ENCODE measurements around the gene DDAH1.
A peak's percentile ranks its signal among the peaks of the same experiment; 100 is the strongest.

DDAH1 gene

DNA sequence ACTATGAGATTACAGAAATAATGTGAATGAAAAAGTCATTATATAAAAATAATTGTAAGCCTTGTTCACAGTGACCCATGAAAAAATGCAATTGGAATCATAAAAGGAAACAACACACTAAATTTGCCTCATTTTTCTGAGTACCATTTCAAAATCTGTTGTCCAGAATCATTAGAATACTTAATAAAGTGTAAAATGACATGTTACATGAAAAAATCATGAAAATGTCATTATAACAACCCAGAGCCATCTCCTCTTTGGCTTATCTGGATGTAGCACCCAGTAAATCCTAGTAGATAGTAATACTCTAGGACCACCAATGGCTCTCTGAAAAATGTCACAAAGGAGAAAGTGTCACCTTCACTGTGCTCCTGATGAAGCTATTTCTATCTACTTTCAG lies 76.5 kb downstream of the DDAH1 start:
- no peak for DNase-seq (ENCODE audit: low read depth)
- H3K9ac ChIP-seq (ENCODE audit: low read length) = no peak overlapping the region

DNA sequence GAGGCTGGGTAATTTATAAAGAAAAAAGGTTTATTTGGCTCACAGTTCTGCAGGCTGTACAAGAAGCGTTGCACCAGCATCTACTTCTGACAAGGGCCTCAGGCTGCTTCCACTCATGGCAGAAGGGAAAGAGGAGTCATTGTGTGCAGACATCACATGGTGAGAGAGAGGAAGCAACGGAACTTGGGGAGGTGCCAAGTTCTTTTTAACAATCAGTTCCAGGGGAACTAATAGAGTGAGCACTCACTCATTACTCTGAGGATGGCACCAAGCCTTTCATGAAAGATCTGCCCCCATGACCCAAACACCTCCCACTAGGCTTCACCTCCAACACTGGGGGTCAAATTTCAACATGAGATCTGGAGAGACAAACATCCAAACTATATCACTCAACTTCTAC lies 77.2 kb downstream of the DDAH1 start:
- no peak overlapping the region for H3K4me3 ChIP-seq (ENCODE audit: low read length)
- H3K36me3 ChIP-seq (ENCODE audit: control insufficient read depth, insufficient read depth, low read length, severe bottlenecking) = peaks cover 18% of the 10 kb centered on the region
- H3K9me3 ChIP-seq (ENCODE audit: control insufficient read depth, low read length) = peaks cover 3% of the 10 kb centered on the region
- no peak for DNase-seq (ENCODE audit: low read depth)
- no peaks in the 10 kb centered on the region for H3K27me3 ChIP-seq (replicated peaks; ENCODE audit: control insufficient read depth, insufficient read depth, low read length)
- no peaks in the 10 kb centered on the region for H3K4me1 ChIP-seq (ENCODE audit: control insufficient read depth, insufficient read depth, low read length)
- H3K9ac ChIP-seq (ENCODE audit: low read length) = no peak overlapping the region

More for the DNA sequence above, 76.5 kb downstream of the DDAH1 start:
- peaks cover 14% of the 10 kb centered on the region for H3K36me3 ChIP-seq (ENCODE audit: control insufficient read depth, insufficient read depth, low read length, severe bottlenecking)
- no peaks in the 10 kb centered on the region for H3K27me3 ChIP-seq (replicated peaks; ENCODE audit: control insufficient read depth, insufficient read depth, low read length)
- H3K4me3 ChIP-seq (ENCODE audit: low read length) = no peak overlapping the region
- no peaks in the 10 kb centered on the region for H3K9me3 ChIP-seq (ENCODE audit: control insufficient read depth, low read length)
- no peaks in the 10 kb centered on the region for H3K4me1 ChIP-seq (ENCODE audit: control insufficient read depth, insufficient read depth, low read length)

DNA sequence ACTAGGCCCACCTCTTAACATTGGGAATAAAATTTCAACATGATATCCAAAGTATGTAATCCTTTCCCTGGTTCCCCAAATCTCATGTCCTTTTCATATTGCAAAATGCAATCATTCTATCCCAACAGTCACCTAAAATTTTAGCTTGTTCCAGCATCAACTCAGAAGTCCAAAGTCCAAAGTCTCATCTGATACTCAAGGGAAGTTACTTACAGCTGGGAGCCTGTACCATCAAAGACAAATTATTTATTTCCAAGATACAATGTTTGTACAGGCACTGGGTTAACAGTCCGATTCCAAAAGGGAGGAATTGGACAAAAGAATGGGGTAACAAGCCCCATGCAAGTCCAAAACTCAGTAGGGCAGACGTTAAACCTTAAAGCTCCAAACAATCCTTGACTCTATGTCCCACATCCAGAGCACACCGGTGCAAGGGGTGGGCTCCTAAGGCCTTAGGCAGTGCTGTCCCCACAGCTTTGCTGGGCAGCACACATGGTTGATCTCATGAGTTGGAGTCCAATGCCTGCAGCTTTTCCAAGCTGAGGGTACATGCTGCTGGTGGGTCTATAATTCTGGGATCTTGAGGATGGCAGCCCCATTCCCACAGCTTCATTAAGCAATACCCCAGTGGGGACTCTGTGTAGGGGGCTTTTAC lies 78.8 kb downstream of the DDAH1 start:
- Histone ChIP-seq H3K36me3 (ENCODE audit: control insufficient read depth, insufficient read depth, low read length, severe bottlenecking) (peaks cover 18% of the 10 kb centered on the region), H3K27me3 (replicated peaks; ENCODE audit: control insufficient read depth, insufficient read depth, low read length) (no peaks in the 10 kb centered on the region), H3K4me1 (ENCODE audit: control insufficient read depth, insufficient read depth, low read length) (no peaks in the 10 kb centered on the region), H3K4me3 (ENCODE audit: low read length) (no peak overlapping the region), H3K9me3 (ENCODE audit: control insufficient read depth, low read length) (peaks cover 11% of the 10 kb centered on the region), H3K9ac (ENCODE audit: low read length) (no peak overlapping the region)
- no peak for DNase-seq (ENCODE audit: low read depth)

DNA sequence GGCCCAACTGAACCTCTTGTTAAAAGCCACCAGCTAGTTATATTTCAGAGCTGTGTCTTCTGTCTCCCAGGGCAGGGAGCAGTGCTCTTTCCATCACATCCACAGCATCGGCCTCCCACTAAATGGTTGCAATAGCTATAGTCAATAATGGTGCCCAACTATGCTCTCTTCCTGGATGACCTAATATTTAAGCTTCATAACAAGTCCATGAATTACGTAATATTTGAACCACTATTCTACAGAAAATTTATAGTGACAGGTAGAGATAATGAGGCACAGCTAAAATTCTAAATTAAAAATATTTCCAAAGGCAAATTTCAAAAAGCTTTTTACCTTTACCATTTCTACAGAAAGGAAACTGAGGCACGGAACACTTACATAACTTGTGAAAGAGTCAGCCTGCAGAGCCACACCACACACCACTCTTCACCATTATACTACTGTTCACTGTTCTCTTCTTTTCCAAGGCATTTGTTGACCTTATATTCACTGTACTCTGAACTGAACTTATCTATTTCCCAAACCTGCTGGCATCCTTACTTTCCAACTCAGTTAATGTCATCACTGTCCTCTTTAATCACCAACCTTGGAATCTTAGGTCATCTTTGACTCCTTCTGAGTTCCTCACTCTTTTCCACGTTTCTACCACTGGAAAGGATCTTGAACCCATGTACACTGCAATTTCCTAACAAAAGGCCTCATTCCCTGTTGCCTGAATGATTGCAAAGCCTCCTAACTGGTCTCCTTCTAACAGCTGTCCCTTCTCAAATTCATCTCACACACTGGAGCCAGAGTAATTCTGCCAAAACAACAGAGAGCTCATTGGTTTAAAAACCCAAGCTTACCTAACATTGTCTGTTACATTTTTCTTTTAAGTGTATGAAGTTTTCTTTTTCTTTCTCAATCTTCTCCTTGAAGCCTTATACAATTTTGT lies 85.5 kb downstream of the DDAH1 start:
- H3K4me3 ChIP-seq (ENCODE audit: low read length) = no peak overlapping the region
- peak; percentile 38 for DNase-seq (ENCODE audit: low read depth)
- no peaks in the 10 kb centered on the region for H3K27me3 ChIP-seq (replicated peaks; ENCODE audit: control insufficient read depth, insufficient read depth, low read length)
- peaks cover 2% of the 10 kb centered on the region for H3K4me1 ChIP-seq (ENCODE audit: control insufficient read depth, insufficient read depth, low read length)
- no peak overlapping the region for H3K9ac ChIP-seq (ENCODE audit: low read length)
- H3K9me3 ChIP-seq (ENCODE audit: control insufficient read depth, low read length) = peaks cover 11% of the 10 kb centered on the region
- peaks cover 6% of the 10 kb centered on the region for H3K36me3 ChIP-seq (ENCODE audit: control insufficient read depth, insufficient read depth, low read length, severe bottlenecking)

DNA sequence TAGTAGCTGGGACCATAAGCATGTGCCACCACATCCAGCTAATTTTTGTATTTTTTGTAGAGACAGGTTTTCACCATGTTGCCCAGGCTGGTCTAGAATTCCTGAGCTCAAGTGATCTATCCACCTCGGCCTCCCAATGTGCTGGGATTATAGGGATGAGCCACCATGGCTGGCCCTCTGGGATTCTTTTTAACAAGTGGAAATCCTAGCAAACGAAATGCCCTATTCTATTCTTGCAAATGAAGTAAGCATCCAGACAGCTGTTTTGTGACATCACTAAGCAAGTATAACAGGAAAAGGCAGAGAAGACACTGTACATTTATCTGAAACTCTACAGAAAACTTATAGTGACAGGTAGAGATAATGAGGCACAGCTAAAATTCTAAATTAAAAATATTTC lies 86.4 kb downstream of the DDAH1 start:
- no peak overlapping the region for H3K4me3 ChIP-seq (ENCODE audit: low read length)
- no peak overlapping the region for H3K9ac ChIP-seq (ENCODE audit: low read length)
- H3K9me3 ChIP-seq (ENCODE audit: control insufficient read depth, low read length) = peaks cover 11% of the 10 kb centered on the region
- no peaks in the 10 kb centered on the region for H3K27me3 ChIP-seq (replicated peaks; ENCODE audit: control insufficient read depth, insufficient read depth, low read length)
- H3K4me1 ChIP-seq (ENCODE audit: control insufficient read depth, insufficient read depth, low read length) = peaks cover 12% of the 10 kb centered on the region
- no peak for DNase-seq (ENCODE audit: low read depth)
- H3K36me3 ChIP-seq (ENCODE audit: control insufficient read depth, insufficient read depth, low read length, severe bottlenecking) = peaks cover 6% of the 10 kb centered on the region

DNA sequence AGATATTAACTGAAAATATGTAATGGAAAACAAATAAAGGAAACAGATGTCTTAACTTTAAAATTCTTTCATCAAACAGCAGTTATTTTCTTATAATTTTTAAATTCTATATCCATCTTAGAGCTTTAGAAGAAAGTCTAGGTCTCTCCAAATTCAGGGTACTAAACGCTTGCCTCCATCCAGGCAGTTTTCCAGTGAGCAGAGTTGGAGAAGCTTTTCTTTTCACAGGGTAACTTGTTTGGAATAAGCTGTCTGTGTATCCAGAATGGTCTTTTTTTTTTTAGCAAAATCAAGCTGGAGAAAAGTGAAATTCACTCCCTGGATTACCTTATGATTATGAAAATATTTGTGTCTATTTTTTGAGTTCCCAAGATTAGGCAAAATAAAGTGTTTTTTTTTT lies 88.6 kb downstream of the DDAH1 start:
- Histone ChIP-seq H3K9ac (ENCODE audit: low read length) (no peak overlapping the region), H3K4me1 (ENCODE audit: control insufficient read depth, insufficient read depth, low read length) (peaks cover 33% of the 10 kb centered on the region), H3K9me3 (ENCODE audit: control insufficient read depth, low read length) (no peaks in the 10 kb centered on the region), H3K4me3 (ENCODE audit: low read length) (no peak overlapping the region), H3K36me3 (ENCODE audit: control insufficient read depth, insufficient read depth, low read length, severe bottlenecking) (peaks cover 3% of the 10 kb centered on the region), H3K27me3 (replicated peaks; ENCODE audit: control insufficient read depth, insufficient read depth, low read length) (no peaks in the 10 kb centered on the region)
- DNase-seq (ENCODE audit: low read depth) = no peak

DNA sequence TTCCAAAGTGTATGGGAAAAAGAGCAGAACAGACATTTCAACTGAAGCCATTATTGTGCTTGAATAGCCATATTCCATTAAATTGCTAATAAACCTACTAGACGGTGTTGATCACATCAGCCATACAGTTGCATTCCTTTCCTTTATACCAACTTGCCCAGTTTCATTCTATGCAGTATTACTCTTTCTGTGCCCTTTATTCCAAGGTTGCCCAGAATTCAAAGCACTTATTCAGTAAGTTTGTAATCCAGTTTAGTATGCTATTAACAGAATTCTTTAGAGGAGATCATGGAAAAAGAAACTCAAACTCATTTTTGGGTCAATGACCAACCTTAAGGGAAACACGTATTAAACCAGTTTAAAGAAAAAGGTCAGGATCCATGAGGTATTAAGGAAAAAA lies 89.5 kb downstream of the DDAH1 start:
- H3K36me3 ChIP-seq (ENCODE audit: control insufficient read depth, insufficient read depth, low read length, severe bottlenecking) = peaks cover 3% of the 10 kb centered on the region
- H3K9ac ChIP-seq (ENCODE audit: low read length) = no peak overlapping the region
- no peak for DNase-seq (ENCODE audit: low read depth)
- no peaks in the 10 kb centered on the region for H3K9me3 ChIP-seq (ENCODE audit: control insufficient read depth, low read length)
- H3K4me1 ChIP-seq (ENCODE audit: control insufficient read depth, insufficient read depth, low read length) = peaks cover 40% of the 10 kb centered on the region
- H3K27me3 ChIP-seq (replicated peaks; ENCODE audit: control insufficient read depth, insufficient read depth, low read length) = no peaks in the 10 kb centered on the region
- H3K4me3 ChIP-seq (ENCODE audit: low read length) = no peak overlapping the region

DNA sequence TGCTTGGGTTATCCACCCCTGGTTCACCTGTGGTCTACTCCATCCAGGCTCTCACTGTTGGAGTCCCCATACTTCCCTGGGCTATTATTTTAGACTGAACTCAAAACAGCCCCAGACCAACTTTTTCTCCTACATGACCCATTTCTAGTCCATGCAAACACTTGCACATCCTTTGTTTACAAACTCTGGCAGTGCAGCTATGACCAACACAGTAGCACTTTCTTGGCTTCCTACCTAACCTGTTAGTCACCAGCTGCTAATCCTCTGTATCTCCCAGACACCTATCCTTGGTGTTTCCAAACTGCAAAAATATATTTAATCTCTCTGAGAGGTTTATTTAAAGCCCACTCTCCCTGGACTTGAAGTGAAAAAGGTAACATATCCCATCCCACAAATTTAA lies 90.8 kb downstream of the DDAH1 start:
- Histone ChIP-seq H3K4me3 (ENCODE audit: low read length) (no peak overlapping the region), H3K9me3 (ENCODE audit: control insufficient read depth, low read length) (no peaks in the 10 kb centered on the region), H3K4me1 (ENCODE audit: control insufficient read depth, insufficient read depth, low read length) (peaks cover 42% of the 10 kb centered on the region), H3K9ac (ENCODE audit: low read length) (no peak overlapping the region), H3K27me3 (replicated peaks; ENCODE audit: control insufficient read depth, insufficient read depth, low read length) (no peaks in the 10 kb centered on the region), H3K36me3 (ENCODE audit: control insufficient read depth, insufficient read depth, low read length, severe bottlenecking) (no peaks in the 10 kb centered on the region)
- DNase-seq (ENCODE audit: low read depth) = peak; percentile 38

DNA sequence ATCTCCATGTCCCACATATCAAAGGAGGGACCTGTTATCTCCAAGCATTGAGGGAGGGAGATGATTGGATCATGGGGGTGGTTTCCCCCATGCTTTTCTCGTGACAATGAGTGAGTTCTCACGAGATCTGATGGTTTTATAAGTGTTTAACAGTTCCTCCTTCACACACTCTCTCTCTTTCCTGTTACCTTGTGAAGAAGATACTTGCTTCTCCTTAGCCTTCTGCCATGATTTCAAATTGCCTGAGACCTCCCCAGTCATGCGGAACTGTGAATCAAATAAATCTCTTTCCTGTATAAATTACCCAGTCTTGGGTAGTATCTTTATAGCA lies 91.6 kb downstream of the DDAH1 start:
- no peak overlapping the region for H3K9ac ChIP-seq (ENCODE audit: low read length)
- no peaks in the 10 kb centered on the region for H3K27me3 ChIP-seq (replicated peaks; ENCODE audit: control insufficient read depth, insufficient read depth, low read length)
- H3K9me3 ChIP-seq (ENCODE audit: control insufficient read depth, low read length) = no peaks in the 10 kb centered on the region
- peaks cover 42% of the 10 kb centered on the region for H3K4me1 ChIP-seq (ENCODE audit: control insufficient read depth, insufficient read depth, low read length)
- no peaks in the 10 kb centered on the region for H3K36me3 ChIP-seq (ENCODE audit: control insufficient read depth, insufficient read depth, low read length, severe bottlenecking)
- no peak overlapping the region for H3K4me3 ChIP-seq (ENCODE audit: low read length)
- no peak for DNase-seq (ENCODE audit: low read depth)

DNA sequence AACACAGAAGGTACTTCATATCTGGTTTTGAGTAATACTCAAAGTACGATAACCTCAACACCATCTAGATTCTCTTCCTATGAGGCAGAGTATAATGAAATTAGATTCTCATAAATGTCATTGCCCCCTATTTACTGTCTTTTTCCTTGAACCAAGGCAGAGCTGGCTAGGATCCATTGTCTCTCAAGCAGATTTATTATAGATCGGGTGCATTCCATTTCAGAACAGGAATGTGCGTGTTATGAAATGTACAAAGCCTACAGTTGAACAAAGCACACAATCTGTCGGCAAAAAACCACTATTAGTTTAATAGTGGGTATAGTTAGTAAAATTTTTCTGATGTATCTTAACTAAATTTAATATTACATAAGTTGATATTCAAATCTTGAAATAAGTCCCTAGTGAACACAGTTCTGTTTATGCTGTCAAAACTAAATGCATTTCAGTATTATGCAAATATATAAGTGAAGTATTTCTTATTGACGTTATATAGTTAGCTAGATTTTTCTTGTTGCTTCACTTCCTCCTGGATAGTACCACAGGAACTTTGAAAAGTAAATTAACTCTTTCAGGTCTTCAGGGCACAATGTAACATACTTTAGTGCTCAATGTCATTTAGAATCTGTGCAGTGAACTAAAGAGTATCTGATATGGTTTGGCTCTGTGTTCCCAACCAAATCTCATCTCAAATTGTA lies 92.1 kb downstream of the DDAH1 start:
- Histone ChIP-seq H3K36me3 (ENCODE audit: control insufficient read depth, insufficient read depth, low read length, severe bottlenecking) (no peaks in the 10 kb centered on the region), H3K27me3 (replicated peaks; ENCODE audit: control insufficient read depth, insufficient read depth, low read length) (no peaks in the 10 kb centered on the region), H3K9ac (ENCODE audit: low read length) (no peak overlapping the region), H3K4me3 (ENCODE audit: low read length) (no peak overlapping the region), H3K9me3 (ENCODE audit: control insufficient read depth, low read length) (no peaks in the 10 kb centered on the region), H3K4me1 (ENCODE audit: control insufficient read depth, insufficient read depth, low read length) (peaks cover 42% of the 10 kb centered on the region)
- DNase-seq (ENCODE audit: low read depth) = no peak

DNA sequence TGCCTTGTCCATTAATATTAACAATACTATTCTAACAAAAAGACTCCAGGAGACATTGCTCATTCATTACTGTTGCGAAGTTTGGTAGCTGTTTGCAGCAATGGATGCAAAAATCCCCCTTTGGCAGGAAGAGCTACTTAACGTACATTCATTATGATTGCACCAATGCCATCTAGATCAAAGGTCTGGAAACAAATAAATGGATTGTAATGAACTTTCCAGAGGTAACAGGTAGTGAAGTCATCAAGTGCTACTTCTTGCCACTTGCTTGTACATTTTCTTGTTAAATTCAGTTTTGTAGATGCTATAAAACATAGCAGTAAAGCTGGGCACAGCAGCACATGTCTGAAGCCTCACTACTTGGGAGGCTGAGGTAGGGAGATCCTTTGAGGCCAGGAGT lies 93.9 kb downstream of the DDAH1 start:
- Histone ChIP-seq H3K4me3 (ENCODE audit: low read length) (no peak overlapping the region), H3K9ac (ENCODE audit: low read length) (no peak overlapping the region), H3K4me1 (ENCODE audit: control insufficient read depth, insufficient read depth, low read length) (peaks cover 56% of the 10 kb centered on the region), H3K36me3 (ENCODE audit: control insufficient read depth, insufficient read depth, low read length, severe bottlenecking) (no peaks in the 10 kb centered on the region), H3K27me3 (replicated peaks; ENCODE audit: control insufficient read depth, insufficient read depth, low read length) (no peaks in the 10 kb centered on the region), H3K9me3 (ENCODE audit: control insufficient read depth, low read length) (no peaks in the 10 kb centered on the region)
- DNase-seq (ENCODE audit: low read depth) = no peak

All from adipocyte (in vitro differentiated cells).